RWPE1 (cell line): ENCODE measurements around the gene MCAM.
A peak's percentile ranks its signal among the peaks of the same experiment; 100 is the strongest.

Source experiments
- CTCF ChIA-PET: fragments of 350-600 bp; sonication (Branson Sonifier 250); formaldehyde crosslinking; extraction: SDS; loops from one replicate; lab custom pipeline; 2021; lab: Yijun Ruan, JAX
- POLR2A ChIA-PET: fragments of 400-600 bp; formaldehyde crosslinking; extraction: SDS; loops from one replicate; lab custom pipeline; 2020; ENCODE audit warnings: antibody characterized with exemption; ENCODE audit not compliant: low non-redundant PET; lab: Yijun Ruan, JAX
- DNase-seq: peaks from one replicate; pipeline ENCODE4 v3.0.0; 2012; ENCODE audit warnings: low spot score
- H3K27ac ChIP-seq: fragments of 450-650 bp; 2 replicates; pipeline ENCODE4 v1.5.1; 2017
- TF ChIP-seq, protein P1 (sequence below): fragments of 450-650 bp; conservative IDR thresholded peaks from 2 replicates; pipeline ENCODE4 v1.5.1; 2017; ENCODE audit warnings: low read depth, mild to moderate bottlenecking

The MCAM gene

DNA sequence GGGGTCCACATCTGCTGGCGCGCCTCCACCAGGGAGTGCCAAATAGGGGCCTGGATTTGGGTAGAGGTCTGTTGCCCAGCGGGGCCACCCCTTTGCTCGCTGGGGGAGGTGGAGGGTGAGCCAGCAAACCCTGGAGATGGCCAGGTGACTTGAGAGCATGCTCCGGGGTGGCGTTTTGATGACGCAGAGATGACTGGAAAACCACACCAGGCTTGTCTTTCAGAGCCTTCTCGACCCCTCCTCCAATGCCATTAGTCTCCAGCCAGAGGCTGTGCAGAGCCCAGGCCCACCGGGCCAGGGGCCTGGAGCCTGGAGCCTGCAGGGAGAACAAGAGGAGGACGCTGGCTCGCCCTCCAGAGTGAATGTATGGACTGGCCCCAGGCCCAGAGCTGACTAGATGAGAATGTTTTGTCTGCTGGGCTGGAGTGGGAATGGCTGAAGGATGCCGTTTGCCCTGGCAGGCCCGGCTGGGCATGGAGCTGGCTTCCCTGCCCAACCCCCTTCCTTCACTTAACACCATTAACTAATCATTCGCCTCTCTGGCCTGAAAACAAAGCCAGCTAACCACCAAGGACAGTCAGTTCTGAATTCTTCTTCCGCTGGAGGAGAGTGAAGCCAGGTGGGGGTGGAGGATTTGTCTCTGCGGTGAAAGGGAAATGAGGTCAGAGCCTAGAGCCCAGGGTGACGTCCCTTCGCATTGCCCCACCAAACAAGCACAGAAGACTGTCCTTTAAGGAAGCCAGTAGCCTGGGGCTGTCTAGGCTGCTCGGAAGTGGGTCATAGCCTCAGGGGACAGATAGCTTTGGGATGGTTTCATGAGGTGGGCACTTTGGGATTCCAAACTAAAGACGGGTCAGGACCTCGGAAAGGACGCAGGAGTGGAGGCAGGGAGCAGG lies 1.6 kb upstream of the MCAM start:
- ChIA-PET CTCF (interaction anchor here (0.5 to 2.0 kb wide), 4 partner anchors 20 to 1511 kb away, joined by 3 to 5 read pairs (median 4); no protein-coding TSS in a partner anchor), POLR2A (interaction anchor here (0.6 kb wide), 2 partner anchors 10 to 233 kb away, joined by 6 to 9 read pairs; no protein-coding TSS in a partner anchor)
- H3K27ac ChIP-seq, result peak overlapping the region; percentile 91
- peak; percentile 78 for DNase-seq
- TF ChIP-seq, protein P1, sequence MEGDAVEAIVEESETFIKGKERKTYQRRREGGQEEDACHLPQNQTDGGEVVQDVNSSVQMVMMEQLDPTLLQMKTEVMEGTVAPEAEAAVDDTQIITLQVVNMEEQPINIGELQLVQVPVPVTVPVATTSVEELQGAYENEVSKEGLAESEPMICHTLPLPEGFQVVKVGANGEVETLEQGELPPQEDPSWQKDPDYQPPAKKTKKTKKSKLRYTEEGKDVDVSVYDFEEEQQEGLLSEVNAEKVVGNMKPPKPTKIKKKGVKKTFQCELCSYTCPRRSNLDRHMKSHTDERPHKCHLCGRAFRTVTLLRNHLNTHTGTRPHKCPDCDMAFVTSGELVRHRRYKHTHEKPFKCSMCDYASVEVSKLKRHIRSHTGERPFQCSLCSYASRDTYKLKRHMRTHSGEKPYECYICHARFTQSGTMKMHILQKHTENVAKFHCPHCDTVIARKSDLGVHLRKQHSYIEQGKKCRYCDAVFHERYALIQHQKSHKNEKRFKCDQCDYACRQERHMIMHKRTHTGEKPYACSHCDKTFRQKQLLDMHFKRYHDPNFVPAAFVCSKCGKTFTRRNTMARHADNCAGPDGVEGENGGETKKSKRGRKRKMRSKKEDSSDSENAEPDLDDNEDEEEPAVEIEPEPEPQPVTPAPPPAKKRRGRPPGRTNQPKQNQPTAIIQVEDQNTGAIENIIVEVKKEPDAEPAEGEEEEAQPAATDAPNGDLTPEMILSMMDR, result no peak

DNA sequence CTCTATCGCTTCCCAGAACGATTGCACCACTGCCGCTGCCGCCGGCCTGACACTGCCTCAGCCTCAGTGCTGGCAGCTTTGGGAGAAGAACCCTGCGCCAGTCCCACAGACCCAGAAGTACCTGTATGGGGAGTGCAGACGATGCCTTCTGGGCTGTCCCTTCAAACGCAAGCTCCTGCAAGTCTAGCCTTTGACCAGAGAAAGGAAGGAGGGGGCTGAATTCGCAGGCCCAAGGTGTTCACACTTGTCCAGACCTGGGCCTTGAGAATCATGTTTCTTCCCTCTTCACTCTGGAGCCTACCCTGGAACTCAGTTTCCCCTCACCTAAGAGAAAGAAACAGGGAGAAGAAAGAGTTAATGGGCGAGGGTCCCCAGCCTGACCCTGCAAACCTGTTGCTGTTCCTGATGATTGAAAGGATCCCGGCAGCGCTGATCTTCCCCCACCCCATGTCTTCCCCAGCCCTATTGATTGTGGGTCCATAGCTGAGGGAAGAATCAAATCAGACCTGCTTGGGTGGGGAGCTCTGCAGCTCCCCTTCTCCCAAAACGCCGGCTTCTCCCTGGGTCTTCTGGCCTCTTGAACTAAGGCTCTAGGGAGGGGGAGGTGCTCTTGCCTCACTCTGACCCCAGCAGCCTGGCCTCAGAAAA lies 786 bp upstream of the MCAM start:
- POLR2A ChIA-PET, result interaction anchor here (0.6 kb wide), 3 partner anchors 11 to 232 kb away, joined by 3 to 9 read pairs (median 6); no protein-coding TSS in a partner anchor
- TF ChIP-seq, protein P1, result no peak
- no peak for DNase-seq
- peak overlapping the region; percentile 91 for H3K27ac ChIP-seq
- CTCF ChIA-PET, result interaction anchor here (0.6 to 2.0 kb wide), 5 partner anchors 20 to 1510 kb away, joined by 3 to 5 read pairs (median 4); no protein-coding TSS in a partner anchor

DNA sequence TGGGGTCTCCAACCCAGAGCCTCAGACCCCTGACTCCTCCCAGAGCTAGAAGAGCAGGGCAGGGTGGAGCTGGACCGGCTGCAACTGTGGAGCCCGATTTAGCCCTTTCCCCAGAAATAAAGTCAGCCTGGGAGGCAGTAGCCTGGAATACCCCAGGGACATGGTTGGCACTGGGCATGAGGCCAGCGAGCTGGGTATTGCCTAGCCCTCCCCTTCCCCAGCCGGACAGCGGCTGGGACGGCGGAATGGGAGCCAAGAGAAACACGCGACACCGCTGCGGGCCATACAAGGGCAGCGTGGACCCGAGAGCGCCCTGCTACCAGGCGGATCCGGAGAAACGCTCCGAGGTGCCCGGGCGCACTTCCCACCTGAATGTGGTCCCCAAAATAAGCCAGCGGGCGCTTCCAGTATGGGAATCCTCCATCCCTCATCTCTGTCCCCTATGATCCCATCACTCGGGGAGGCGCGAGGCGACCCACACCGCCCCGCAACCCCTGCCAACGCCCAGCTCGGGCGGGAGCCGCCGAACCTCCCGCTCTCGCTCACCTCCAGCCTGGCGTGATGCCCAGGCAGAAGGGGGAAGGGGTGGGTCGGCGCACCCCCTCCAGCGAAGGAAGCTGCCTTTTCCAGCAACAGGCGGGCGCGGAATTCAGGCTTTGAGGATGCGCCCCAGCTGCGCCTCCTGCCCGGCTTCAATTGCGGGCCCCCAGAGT lies 758 bp downstream of the MCAM start:
- ChIA-PET POLR2A (no interaction called here), CTCF (interaction anchor here (0.7 to 2.0 kb wide), 5 partner anchors 22 to 158 kb away, joined by 3 to 5 read pairs (median 3); no protein-coding TSS in a partner anchor)
- TF ChIP-seq, protein P1, result no peak
- no peak for DNase-seq
- peak overlapping the region; percentile 91 for H3K27ac ChIP-seq

DNA sequence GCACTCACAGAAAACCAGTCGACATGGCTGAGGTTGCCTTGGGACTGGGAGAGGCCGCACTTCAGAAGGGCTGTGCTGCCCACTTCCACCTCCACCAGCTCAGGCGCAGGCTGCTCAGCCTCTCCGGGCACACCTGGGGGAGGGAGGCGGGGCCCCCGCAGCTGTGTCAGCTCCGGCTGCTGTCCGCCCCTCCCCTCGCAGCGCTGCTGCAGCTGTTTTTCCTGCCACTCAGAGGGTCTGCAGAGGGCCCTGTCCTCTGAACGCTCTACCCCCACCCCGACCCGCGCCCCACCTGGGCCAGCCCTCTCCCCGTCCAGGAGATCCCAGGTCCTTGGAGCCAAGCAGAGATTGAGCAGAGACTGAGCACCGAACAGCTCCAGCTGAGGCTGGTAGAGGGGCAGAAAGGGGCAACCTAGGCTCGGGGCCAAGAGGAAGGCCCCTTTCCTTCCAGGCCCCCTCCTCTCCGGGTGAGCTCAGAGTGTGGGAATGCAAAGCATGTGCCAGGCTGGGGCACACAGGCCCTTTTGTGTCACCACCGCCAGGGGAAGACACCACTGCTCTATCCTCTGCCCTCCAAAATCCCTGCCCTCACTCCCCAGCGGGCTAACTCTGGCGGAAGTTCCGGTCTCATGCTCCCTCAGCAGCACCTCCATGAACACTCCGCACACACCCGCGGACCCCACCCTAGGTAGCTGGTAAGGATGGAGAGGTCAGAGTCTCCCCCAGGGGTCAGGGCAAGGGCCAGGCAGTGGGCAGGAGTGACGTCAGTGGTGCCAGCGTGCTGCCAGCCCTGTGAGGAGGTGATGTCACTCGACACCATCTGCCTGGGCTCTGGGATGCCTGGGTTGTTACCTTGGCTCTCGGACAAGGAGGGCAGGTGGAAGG lies 1.6 kb downstream of the MCAM start:
- CTCF ChIA-PET, result interaction anchor here (0.6 to 1.4 kb wide), 6 partner anchors 8 to 155 kb away, joined by 3 to 6 read pairs (median 3); no protein-coding TSS in a partner anchor
- TF ChIP-seq, protein P1, result no peak
- peak overlapping the region; percentile 91 for H3K27ac ChIP-seq
- DNase-seq, result no peak
- POLR2A ChIA-PET, result no interaction called here

DNA sequence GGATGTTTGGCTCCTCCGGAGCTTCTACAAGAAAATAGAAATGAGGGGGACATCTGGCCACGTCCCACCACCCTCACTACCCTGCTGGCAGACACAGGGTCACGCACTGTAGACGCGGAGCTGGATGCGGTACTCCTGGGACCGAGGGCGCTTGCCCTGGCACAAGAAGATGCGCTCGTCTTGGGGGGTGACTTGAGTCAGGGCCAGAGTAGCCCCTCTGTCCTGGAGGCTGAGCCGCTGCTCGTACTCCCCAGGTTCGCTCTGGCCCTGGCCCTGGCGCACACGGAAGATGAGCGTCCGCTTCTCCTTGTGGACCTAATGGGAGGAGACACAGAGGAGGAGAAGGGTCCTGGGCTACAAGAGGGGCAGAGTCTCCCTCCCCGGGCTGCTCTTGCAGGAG lies 2.2 kb downstream of the MCAM start:
- ChIA-PET POLR2A (no interaction called here), CTCF (interaction anchor here (0.6 to 1.4 kb wide), 5 partner anchors 9 to 118 kb away, joined by 3 to 6 read pairs (median 3); no protein-coding TSS in a partner anchor)
- no peak for DNase-seq
- H3K27ac ChIP-seq, result peak overlapping the region; percentile 91
- TF ChIP-seq, protein P1, result no peak
